ENCODE data around the gene PARD3.
"Not testable (repeated sequence)": the region's sequence is repeated elsewhere in the genome, so short reads cannot be mapped to it uniquely, and the experiment has no call there.

PARD3 gene

GRCh38 chr10:34467902-34468301 lies 347.2 kb downstream of the PARD3 start:
- FAIRE-seq (no peak), DNase-seq (ENCODE audit: extremely low spot score, insufficient read length, low read depth) (no peak)

GRCh38 chr10:34467364-34467763 lies 347.7 kb downstream of the PARD3 start:
- DNase-seq (ENCODE audit: extremely low spot score, insufficient read length, low read depth) (no peak), FAIRE-seq (no peak)

- DNase-seq (ENCODE audit: extremely low spot score, insufficient read length, low read depth) (no peak), FAIRE-seq (no peak)
These were observed 349.4 kb downstream of the PARD3 start for GRCh38 chr10:34465678-34466077.

GRCh38 chr10:34464591-34464990 lies 350.5 kb downstream of the PARD3 start:
- no peak for DNase-seq (ENCODE audit: extremely low spot score, insufficient read length, low read depth)
- FAIRE-seq: no peak

- DNase-seq (ENCODE audit: extremely low spot score, insufficient read length, low read depth) (no peak), FAIRE-seq (no peak)
These were observed 351.1 kb downstream of the PARD3 start for GRCh38 chr10:34464000-34464399.

GRCh38 chr10:34462993-34463392 lies 352.1 kb downstream of the PARD3 start:
- DNase-seq (ENCODE audit: extremely low spot score, insufficient read length, low read depth) (no peak), FAIRE-seq (no peak)

- FAIRE-seq (no peak), DNase-seq (ENCODE audit: extremely low spot score, insufficient read length, low read depth) (no peak)
These were observed 353.0 kb downstream of the PARD3 start for GRCh38 chr10:34462056-34462455.

- DNase-seq (ENCODE audit: extremely low spot score, insufficient read length, low read depth) (no peak), FAIRE-seq (no peak)
These were observed 360.4 kb downstream of the PARD3 start for GRCh38 chr10:34454590-34455261.

- DNase-seq (ENCODE audit: extremely low spot score, insufficient read length, low read depth): no peak
- FAIRE-seq: no peak
These were observed 365.3 kb downstream of the PARD3 start for GRCh38 chr10:34449836-34450235.

GRCh38 chr10:34446049-34446448 lies 369.0 kb downstream of the PARD3 start:
- DNase-seq (ENCODE audit: extremely low spot score, insufficient read length, low read depth): no peak
- no peak for FAIRE-seq

GRCh38 chr10:34444223-34445183 lies 370.6 kb downstream of the PARD3 start:
- DNase-seq (ENCODE audit: extremely low spot score, insufficient read length, low read depth): no peak
- no peak for FAIRE-seq

- not testable (repeated sequence) for DNase-seq (ENCODE audit: extremely low spot score, insufficient read length, low read depth); FAIRE-seq
These were observed 375.7 kb downstream of the PARD3 start for GRCh38 chr10:34439386-34439785.

GRCh38 chr10:34438741-34439140 lies 376.4 kb downstream of the PARD3 start:
- FAIRE-seq (no peak), DNase-seq (ENCODE audit: extremely low spot score, insufficient read length, low read depth) (no peak)

- FAIRE-seq (no peak), DNase-seq (ENCODE audit: extremely low spot score, insufficient read length, low read depth) (no peak)
These were observed 377.2 kb downstream of the PARD3 start for GRCh38 chr10:34437906-34438305.

GRCh38 chr10:34434119-34434594 lies 380.9 kb downstream of the PARD3 start:
- DNase-seq (ENCODE audit: extremely low spot score, insufficient read length, low read depth) (no peak), FAIRE-seq (no peak)

- FAIRE-seq: no peak
These were observed 381.6 kb downstream of the PARD3 start for GRCh38 chr10:34433241-34434076.

GRCh38 chr10:34432589-34432988 lies 382.5 kb downstream of the PARD3 start:
- no peak for DNase-seq (ENCODE audit: extremely low spot score, insufficient read length, low read depth)
- FAIRE-seq: no peak

More at GRCh38 chr10:34433241-34434076, 381.6 kb downstream of the PARD3 start:
- DNase-seq (ENCODE audit: extremely low spot score, insufficient read length, low read depth): no peak

- FAIRE-seq (no peak), DNase-seq (ENCODE audit: extremely low spot score, insufficient read length, low read depth) (no peak)
These were observed 384.4 kb downstream of the PARD3 start for GRCh38 chr10:34430685-34431084.

GRCh38 chr10:34428501-34428900 lies 386.6 kb downstream of the PARD3 start:
- no peak for FAIRE-seq
- no peak for DNase-seq (ENCODE audit: extremely low spot score, insufficient read length, low read depth)

- DNase-seq (ENCODE audit: extremely low spot score, insufficient read length, low read depth): no peak
- FAIRE-seq: no peak
These were observed 387.2 kb downstream of the PARD3 start for GRCh38 chr10:34427911-34428216.
